Stimulated activated CD4-positive, alpha-beta T cell treated with anti-CD3 and anti-CD28 coated beads, TNF-alpha, amount 100 ng/mL, for 48 hours (primary cell): ENCODE results near the gene PDE4D.

Experiments used
- DNase-seq, 3 donors: peaks; one replicate each; pipeline ENCODE4 v3.0.0-alpha.2; 2020; ENCODE audit warnings: low read depth in 3 of 3

Gene PDE4D

GRCh38 chr5:59366784-59367183, 526.7 kb downstream of the PDE4D start:
- no peak for DNase-seq

DNA sequence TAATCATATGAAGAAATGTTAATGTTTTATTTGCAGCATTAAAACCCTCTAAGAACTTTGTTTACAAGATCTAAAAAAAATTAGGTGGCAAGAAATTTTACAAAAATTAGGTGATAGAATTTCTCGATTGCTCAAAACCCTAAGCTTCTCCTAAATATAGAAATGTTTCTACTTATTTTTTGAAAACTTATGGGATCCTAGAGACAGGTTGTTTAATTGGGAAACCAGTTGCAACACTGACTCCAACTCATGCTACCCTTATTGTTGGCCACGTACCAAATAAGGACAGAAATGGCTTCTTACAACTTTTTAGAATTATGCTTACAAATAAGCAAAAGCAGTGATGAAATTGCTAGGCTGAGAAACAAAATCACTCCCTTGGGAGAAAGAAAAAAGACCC, 531.1 kb downstream of the PDE4D start:
- no peak for DNase-seq

DNA sequence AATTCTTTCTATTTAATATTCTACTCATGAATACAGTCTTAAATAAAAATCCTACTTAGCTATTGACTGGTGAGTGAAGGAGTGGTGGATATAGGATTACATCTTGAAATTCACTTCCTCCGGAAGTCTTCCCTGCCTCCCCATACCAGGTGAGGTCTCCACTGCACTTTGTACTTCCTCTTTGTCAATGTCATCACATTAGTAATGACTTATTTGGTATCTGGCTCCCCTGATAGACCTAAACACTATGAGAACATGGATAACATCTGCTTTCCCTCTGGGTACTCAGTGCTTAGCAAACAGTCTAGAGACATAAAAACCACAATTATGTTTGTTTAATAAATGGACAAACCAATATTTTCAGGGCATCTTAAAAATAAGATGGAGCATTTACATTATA, 532.1 kb downstream of the PDE4D start:
- DNase-seq: no peak

DNA sequence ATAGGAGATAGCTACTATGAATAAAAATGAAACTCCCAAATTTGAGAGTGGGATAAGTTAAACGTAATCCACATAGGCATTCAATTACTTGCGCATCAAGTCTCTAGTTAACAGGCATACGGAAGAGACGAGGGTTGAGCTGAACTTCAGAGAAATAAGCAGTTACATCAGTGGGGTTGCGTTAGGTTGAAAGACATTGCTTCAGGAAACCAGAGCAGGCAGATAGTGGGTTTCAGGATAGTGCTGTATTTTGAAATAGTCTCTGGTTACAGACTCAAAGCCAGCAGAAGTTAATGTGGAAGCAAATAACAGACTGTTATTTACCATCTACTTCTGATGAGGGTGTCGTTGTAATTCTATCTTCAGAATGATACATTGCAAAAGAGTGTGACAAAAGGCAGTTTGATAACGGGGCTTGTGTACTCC, 533.4 kb downstream of the PDE4D start:
- no peak for DNase-seq

- DNase-seq: no peak
Measured at GRCh38 chr5:59358005-59358861, 535.3 kb downstream of the PDE4D start.

DNA sequence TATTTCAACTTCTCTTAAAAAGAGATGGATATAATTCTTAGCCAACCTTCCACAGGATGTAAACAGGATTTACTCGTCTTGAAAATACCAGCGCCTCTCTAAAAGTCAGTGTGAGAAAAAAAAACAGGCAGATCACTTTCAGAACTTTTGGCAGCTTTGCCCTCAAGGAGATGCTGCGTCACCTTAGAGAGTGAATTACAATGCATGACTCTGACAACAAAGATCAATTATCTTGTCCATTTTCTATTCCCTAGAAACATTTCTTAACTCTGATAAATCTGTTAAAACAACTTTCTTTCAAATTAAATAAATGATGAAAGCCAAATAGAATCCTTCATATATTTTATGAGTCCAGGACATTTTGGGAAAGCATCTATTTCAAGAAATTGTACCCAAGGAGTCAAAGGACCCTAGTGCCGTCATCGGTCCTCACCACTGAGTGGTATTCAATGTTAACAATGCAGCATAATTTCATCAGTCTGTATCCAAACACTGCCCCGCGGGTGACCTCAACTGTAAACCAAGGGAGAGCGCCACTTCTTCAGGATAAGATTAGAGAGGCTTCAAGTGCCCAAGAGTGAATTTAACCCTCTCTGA, 536.0 kb downstream of the PDE4D start:
- no peak for DNase-seq

DNA sequence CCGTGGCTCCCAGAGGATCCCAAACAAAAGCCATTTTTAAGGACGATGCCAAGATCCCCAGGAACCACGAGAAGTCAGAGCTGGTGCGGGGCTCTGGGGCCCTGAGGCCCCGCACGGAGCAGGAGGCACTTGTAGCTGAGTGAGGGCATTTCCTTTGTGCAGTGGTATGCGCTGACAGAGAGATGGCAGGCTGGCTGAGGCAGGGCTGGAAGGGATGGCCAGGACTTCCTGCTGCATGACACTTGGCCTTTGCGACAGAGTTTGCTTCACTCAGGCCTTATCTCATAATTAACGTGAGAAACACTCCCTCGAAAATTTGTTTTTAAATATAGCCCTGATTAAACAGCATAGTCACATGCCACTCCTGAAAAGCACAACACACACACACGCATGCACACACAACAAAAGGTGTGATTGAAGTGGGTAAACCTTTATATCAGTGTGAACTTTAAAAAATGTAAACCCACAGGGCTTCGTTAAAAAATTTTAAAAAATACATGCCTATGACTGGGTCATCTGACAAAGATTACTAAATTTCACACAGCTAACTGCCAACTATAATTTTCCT, 536.6 kb downstream of the PDE4D start:
- no peak for DNase-seq

- no peak for DNase-seq
Measured at GRCh38 chr5:59354811-59355210, 538.7 kb downstream of the PDE4D start.

DNA sequence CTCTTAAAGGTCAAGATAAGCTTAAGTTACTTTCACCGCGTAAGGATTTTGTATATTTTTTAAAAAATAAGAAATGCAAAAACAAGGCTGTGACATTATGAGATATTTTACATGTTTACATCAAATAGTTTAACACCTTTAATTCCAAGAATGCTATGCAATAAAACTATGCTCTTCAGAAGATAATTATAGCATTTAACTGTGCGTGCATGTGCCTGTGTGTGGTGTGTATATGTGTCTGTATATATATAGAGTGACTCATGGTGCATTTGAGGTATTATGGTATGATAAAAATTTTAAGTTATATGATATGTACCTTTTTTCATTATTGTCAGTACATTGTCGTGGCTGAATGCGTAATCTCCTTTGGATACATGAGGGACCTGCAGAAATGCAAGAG, 539.3 kb downstream of the PDE4D start:
- DNase-seq: no peak

- no peak for DNase-seq
Measured at GRCh38 chr5:59351076-59351794, 542.3 kb downstream of the PDE4D start.

DNA sequence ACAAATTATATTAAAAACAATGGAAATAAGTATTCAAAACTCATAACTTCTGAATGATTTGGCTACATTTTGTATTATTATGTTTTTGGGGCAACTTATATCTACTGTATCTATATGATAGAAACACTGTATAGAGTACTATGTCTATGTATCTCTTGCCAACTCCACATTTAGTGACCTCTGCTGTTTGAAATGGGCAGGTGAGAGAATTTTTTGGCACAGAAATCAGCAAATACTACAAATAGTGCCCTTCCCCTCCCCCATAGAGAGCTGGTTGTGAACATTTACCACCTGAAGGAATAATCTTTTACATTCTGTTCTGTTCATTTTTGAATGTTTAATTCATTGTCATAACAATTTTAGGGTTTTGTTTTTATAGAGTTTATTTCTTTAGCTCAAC, 545.3 kb downstream of the PDE4D start:
- DNase-seq: no peak

DNA sequence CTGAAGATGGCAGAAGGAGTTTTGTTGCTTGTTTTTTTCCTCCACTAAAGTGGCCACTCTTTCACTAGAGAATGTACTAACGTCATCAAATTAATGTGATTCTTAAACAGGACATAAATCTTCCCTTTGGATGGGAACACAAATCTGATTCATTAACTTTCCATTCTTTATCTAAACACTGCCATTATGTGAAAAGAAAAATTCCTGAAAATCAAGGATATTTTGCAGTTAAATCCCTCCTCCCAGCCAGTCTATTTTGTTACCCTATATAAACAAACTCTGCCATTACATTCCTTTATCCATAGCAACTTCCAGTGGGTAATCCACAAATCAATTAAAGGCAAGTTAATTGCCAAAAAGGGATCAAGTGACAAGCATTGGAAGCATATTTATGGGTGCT, 546.5 kb downstream of the PDE4D start:
- no peak for DNase-seq

DNA sequence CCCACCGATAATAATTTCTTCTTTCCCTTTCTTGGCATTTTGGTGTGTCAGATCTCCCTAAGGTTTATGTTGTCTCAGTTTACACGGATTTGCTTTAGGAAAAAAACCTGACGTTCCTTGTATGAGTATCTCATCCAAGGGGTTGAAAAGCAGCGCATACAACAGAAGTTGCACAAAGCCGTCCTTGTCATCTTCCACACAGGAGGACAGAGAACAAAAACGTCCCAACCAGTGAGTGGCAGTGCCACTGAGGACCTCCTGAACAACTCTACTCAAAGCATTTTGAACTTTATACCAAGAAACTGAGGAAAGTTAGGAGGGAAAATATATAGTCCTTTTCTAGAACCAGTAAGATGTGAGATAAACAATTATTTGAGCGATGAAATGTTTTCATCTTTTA, 547.0 kb downstream of the PDE4D start:
- DNase-seq: no peak

DNA sequence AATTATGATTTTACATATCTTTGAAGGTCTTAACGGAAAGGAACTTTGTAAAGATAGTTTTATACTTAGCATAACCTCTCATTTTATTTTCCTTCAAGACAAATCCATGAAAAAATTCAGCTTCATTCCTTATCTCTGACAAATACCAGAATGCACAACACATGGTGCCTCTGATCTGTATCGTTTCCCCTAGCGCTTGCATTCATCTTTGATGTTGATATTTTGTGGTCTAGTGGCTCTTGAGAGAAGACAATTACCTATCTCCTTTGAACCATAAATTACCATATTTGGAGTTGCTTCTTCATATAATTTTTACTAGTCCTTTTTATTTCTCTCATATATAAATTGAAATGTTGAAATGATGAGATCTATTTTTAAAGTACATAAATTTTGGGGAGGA, 551.3 kb downstream of the PDE4D start:
- DNase-seq: no peak

DNA sequence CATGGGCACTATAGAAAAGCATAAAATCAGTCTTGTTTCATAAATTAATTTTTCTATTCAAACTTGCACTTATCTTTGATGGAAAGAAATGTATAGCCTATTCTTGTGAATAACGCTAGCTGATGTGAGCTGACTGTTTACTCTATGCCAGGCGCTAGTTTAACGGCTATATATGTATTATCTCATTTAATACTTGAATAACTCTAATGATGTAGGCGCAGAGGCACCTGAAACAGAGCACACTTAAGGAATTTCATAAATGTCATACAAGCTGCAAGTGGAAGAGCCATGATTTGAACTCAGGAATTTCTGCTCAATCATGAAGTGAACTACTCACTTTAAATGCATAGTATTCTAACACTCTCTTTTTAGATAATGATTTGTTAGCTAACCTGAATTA, 551.8 kb downstream of the PDE4D start:
- DNase-seq: no peak

- DNase-seq: no peak
Measured at GRCh38 chr5:59341155-59341554, 552.4 kb downstream of the PDE4D start.

GRCh38 chr5:59340637-59341036, 552.9 kb downstream of the PDE4D start:
- DNase-seq: no peak

GRCh38 chr5:59337240-59337639, 556.3 kb downstream of the PDE4D start:
- no peak for DNase-seq

DNA sequence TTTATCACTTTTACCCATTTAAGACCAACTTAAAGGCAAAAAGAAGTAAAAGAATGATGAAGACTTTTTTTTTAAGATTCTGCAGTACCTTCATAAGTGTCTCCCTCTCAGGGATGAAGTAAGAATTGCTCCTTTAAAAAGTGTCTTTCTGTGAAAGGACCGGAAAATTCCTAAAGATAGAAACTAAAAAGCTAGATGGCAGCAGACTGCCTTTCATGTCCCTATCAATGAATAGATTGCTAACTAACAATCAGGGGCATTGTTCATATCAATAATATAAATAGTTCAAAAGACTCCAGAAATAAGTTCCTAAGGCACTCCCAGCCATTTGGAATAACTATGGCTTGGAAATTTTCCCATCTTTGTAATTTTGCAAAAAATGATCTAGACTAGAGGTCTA, 558.0 kb downstream of the PDE4D start:
- DNase-seq: no peak

DNA sequence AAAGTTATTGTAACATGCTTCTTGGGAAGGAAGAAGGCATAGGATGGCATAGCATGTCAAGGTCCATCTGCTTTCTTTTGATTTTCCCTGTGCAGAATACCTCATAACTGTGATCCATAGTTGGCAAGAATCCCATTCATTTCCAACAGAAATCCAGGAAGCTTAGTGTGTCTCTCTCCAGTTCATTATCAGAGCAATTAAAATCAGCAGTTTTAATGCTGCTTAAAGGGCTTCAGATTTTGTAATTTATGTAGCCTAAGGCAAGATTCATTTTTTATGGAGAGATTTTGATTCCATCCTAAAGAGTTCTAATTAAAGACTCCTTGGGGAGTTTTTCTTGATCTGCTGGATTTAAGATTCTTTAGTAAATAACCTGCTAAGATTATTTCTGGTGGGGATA, 560.1 kb downstream of the PDE4D start:
- no peak for DNase-seq

GRCh38 chr5:59332236-59332973, 561.1 kb downstream of the PDE4D start:
- DNase-seq: no peak

- no peak for DNase-seq
Measured at GRCh38 chr5:59330680-59331079, 562.8 kb downstream of the PDE4D start.
